GM19035 (cell line): ENCODE measurements around the gene PRKRA.
"Not testable (repeated sequence)": the region's sequence is repeated elsewhere in the genome, so short reads cannot be mapped to it uniquely, and the experiment has no call there.

Experiments
- ATAC-seq: cut with Tn5 transposase; IDR thresholded peaks from one replicate; pipeline ENCODE4 v1.9.1; 2021; ENCODE audit not compliant: unreplicated experiment

Gene PRKRA

DNA sequence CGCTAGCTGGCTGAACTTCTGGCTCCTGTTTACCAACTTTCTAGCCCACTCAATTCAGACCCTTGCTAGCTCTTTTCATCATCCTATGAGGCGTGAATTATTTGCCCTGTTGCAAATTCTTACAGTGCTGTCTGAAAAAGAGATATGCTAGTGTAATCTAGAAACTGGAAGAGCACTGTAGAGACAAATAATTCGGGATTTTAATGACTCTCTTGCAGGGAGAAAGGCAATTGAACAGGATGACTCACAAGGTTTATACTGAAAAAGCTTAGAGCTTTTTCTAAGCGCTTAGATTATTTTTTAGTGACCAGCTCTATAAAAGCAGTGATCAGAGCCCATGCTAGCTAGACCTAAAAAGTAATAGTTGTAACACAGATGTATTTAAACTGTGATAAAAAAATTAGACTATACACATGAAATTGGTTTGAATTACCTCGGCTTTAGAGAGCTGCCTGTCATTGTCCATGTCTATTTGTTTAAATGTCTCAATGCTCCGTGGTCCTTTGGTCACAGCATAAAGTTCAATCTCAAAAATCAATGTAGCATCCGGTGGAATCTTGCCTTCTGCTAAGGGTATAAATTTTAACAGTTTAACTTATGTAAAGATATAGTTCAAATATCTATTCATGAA lies 18.4 kb upstream of the PRKRA start:
- ATAC-seq = no peak

DNA sequence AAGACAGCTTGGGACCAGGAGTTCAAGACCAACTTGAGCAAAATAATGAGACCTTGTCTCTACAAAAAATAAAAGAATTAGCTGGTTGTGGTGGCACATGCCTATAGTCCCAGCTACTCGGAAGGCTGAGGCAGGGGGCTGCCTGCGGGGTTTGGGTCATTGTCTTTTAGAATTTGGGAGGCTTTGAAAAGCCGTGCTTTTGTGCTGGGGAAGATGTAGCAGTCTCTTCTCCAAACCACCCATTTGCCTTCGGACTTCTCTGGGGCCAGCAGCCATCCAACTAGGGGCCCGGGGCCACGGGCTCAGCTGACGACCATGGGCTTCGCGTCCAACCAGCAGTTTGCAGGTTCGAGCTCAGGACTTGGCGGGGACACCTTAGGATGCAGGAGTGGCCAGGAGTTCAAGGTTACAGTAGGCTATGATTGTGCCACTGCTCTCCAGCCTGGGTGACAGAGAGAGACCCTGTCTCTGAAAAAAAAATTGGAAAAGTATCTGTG lies 6.5 kb upstream of the PRKRA start:
- ATAC-seq = no peak

DNA sequence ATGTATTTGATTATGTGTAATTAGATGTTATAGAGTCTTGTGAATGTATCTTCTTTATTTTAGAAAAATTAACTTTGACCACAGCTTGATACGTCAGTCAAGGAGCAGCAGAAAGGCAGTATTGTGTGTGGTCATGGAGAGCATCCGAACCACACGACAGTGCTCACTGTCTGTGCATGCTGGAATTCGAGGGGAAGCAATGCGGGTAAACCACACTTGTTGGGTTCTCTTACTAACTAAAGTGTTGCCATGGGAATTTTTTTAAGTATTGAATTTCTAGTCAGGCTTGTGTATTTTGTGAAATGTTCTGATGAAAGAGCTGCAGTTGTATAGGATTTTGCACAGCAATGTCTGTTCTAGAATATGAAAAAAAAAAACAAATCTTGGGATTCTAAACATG lies 5.0 kb upstream of the PRKRA start:
- ATAC-seq = no peak

DNA sequence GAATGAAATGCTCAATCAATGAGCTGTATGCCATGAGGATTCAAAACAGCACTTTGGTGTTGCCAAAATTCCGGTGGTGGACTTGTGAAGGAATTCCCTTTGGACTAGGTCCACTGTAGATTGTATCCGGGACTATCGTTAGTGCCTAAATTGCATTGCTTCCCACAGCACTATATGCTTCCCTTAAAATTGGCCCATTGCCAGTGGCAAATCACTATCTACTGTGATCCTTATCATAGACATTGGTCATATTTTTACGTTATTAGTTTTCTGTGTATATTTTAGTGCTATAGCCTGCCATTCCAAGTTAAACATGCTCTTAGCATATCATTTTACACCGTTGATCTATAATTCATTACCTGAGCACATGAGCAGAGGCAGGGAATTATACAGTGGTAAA lies 1.9 kb upstream of the PRKRA start:
- ATAC-seq = no peak

DNA sequence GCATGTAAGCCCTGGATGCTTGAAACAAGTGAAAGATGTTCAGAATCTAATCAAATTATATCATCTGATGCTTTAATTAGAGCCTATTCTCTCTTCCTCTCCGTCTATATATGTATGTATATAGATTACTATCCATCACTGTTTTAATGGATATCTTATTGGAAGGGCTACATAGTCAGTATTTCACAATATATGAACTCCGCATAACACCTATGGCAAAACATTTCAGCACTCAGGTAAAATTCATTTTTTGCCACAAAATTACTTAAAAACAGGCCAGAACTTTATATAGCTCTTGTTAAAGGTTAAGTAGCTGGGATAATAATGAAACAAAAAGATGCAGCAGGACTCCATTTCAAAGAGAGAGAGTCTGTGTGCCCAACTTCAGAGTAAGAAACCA lies 1.4 kb upstream of the PRKRA start:
- no peak for ATAC-seq

DNA sequence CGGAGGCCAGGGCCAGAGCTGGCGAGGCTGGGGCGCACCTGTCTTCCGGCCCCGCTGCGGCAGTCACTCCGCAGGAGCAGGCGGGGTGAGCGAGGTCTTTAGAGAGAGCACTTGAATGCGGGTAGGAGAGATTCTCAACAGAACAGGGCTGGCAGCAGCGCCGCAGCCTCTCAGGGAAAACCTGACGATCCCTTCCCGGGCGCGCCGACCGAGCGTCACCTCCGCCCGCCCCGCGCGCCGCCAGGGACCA lies 526 bp downstream of the PRKRA start:
- ATAC-seq = peak; percentile 55

DNA sequence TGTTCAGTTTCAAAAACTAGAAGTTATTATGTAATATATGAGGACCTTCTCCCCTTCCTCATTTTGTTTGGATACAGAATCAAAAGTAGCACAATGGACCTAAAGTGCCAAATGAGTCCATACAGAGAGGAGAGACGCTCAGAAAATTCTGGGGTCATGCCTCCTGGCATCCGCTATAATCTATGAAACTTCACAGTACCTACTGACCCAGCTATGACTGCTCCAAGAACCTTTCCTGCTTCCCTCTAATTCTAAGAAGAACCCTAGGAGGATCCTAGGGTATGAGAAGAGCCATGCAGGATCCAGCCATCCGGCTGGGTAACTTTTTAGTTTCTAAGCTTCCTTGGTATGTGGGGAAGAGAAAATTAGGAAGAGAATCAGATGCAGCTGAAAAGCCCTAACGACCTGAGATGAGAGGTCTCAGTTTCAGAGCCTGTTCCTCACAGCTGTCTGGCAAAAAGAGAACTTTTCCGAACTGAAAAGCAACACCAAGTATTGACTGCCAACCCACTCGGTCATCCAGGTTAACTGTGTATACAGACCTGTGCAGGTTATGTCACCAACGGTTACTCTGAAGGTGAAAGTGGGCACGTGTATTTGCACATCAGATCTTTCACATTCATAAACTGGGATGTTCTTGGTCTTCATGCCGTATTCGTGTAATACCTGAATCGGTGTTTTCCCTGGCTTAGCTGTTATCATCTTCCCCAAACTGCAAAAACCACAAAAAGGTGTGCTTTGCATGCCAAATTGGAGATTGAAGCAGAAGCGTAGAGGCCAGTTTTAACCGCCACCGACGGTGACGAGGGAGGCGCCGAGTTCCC lies 1.1 kb downstream of the PRKRA start:
- no peak for ATAC-seq

DNA sequence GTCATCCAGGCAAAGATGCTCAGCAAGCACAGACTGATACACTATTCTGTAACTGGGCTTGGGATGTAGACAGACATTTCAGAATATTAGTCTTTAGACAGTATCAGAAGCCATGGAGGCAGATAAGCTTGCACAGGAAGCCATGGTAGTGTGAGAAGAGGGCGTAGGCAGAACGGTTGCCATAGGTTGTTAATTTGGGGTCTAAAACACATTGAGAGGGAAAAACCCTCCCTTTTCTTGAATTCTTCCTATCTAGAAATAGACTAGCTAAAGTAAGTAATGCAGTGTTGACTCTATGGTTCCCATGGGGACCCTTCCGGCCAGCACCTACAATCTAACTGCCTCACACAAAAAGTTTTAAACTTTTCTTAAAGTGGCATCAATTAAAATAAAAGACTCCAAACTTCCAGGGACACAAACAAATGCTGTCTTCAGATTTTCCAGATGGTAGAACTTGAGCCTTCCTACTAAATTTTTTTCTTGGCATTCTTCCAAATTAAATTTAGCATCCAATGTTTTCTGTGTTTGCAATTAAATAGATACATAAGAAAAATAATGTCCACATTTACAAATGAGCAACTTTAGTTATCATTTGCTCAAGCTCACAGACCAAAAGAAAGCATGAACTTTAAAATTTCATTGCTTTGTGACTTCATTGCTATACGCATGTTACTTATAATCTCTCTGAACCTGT lies 1.9 kb downstream of the PRKRA start:
- no peak for ATAC-seq

DNA sequence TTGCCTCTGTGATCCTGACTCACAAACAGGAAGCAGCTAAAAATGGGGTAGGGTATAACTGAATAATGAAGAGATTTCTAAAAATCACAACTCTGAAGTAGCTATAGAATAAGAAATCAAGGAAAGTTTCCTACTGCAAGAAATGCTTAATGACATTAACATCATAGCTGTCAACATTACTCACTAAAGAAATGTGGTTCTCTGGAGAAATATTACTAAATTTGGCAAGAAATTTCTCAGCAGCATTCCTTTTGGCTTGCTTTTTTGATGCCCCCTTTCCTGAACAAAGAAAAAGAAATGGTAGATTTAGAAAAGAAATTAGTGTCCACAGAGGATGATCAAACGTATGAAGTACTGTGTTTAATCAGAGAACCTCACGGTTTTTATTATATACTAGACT lies 9.5 kb downstream of the PRKRA start:
- no peak for ATAC-seq

DNA sequence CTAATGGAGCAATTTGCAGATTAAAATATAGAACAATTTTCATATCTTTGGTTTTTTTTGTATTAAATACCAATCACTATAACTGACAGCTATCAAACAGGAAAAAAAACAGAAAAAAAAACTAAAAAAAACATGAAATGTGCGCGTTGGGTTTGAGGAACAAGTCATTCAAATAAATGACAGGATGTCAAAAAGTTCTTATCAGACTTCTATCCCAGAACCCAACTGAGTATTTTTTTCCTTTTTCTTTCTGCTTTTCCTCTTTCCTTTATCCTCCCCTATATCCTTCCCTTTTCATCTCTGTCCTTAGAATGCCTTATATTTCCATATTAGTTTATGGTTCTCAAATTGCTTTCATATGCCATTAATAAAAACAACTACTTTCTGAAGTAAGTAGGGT lies 14.3 kb downstream of the PRKRA start:
- no peak for ATAC-seq

DNA sequence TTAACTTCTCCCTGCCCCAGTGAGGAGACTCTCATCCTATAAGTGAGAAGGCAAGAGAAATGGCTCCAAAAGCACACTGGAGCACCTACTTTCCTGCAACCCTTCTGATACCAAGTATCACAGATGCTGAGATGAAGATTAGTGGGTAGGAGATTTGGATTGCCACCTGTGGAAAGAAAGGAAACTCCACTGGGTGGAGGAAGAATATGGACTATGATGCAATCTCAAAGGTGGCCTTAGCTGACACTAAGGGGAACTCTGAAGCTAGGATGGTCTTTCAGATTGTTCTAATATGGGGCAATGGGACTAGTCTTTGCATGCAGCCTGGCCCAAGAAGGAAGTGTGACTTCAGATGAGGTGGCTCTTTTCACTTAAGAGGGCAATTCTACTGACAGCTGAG lies 21.6 kb downstream of the PRKRA start:
- ATAC-seq = no peak

DNA sequence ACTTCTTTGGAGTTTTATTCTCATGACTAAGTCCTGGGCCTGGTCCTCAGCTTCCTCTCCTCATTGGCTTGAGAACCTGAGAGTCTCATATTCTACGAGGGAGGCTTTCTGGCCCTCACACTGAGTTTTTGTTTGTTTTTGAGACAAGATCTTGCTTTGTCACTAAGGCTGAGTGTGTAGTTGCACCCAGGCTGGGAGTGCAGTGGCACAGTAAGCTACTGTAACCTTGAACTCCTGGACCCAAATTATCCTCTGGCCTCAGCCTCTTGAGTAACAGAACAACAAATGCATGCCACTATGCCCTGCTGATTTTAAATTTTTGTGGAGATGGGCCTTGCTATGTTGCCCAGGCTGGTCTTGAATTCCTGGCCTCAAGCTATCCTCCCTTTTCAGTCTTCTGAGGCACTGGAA lies 22.6 kb downstream of the PRKRA start:
- ATAC-seq = no peak

DNA sequence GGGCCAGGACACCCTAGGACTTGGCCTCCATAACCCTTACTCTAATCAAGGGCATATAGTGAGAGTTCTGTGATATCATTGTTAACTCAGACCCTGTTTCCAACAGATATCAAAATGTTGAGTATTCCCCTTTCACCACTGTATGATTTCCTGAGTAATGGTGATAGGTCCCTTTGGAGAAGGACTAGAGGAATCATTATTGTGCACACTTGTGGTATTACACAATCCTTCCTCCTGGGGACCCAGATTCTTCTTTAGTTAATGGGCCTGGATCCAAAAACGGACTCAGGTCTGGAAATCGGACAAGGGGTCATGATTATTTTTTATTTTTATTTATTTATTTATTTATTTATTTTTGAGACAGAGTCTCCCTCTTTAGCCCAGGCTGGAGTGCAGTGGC lies 23.5 kb downstream of the PRKRA start:
- no peak for ATAC-seq

DNA sequence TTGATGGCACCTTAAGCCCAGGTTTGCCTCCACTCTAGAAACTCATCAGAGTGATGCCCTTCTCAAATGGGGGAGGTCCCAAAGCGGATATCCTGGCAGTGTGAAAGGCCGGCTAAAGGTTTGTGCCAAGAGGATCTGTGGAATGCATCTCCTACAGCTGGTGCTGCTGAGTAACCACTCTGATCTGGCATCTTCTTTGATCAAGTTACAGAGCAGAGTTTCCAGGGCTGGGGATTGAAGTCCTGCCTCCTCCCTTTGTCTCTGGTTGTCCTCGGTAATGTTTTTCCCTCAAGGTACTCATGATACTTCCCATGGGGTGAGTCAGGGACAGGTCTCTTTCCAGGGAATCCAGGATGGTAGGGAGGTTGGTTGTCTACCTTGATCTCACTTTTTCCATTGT lies 24.6 kb downstream of the PRKRA start:
- ATAC-seq = no peak

DNA sequence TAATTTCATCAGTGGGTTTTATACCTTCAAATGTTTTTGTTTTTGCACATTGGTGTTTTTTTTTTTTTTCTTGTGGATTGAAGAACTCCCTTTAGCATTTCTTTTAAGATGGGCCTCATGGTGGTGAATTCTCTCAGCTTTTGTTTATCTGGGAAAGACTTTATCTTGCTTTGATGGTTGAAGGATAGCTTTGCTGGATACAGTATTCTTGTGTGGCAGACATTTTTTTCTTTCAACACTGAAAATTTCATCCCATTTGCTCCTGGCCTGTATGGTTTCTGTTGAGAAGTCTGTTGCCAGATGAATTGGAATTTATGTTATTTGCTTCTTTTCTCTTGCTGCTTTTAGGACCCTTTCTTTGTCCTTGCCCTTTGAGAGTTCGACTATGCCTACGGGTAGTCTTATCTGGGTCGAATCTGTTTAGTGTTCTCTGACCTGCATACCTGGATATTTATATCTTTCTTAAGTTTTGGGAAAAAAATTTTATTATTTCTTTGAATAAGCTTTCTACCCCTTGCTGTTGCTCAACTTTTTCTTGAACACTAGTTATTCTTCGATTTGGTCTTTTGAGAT lies 25.6 kb downstream of the PRKRA start:
- ATAC-seq = no peak

DNA sequence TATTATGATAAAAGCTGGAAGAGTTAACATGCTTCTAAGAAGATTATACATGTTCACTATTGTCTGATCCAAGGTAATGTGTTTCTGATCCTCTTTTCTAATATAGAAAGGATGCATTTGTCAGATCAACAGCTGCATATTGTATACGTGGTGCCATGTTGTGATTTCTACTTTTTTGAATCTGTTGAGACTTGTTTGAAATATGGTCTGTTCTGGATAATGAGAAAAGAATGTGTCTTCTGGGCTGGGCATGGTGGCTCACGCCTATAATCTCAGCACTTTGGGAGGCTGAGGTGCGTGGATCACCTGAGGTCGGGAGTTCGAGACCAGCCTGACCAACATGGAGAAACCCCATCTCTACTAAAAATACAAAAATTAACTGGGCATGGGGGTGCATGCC lies 27.2 kb downstream of the PRKRA start:
- ATAC-seq = not testable (repeated sequence)

DNA sequence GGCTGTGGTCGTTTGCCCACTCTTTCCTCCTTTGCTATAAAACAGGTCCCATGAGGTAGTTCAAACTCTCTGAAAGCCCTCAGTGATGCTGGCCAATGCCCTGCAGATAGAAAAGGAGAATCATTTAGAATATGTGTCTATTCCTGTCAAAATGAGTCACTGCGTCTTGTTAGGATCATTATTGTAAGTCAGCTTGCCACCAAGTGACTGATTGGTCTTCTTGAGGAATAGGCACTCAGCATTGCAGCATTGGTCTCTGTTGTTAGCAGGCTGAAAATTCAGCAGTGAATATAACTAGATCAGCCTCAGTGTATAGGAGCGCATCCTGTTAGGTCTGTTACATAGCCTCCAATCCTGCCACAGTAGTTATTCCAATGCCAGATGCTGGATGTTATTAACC lies 28.9 kb downstream of the PRKRA start:
- no peak for ATAC-seq

DNA sequence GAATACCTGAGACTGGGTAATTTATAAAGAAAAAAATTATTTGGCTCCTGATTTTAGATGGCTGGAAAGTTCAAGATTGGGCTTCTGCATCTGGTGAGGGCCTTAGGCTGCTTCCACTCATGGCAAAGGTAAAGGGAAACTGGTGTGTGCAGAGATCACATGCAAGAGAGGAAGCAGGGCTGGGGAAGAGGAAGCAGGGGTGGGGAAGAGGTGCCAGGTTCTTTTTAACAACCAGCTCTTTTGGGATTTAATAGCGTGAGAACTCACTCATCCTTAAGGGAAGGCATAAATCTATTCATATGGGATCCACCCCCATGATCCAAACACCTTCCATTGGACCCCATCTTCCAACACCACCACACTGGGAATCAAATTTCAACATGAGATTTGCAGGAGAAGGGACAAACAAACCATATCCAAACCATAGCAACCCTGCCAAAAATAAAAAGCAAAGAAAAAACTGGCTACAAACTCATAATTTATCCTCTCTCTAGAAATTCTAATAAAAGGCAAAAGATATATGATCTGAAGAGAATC lies 30.4 kb downstream of the PRKRA start:
- ATAC-seq = no peak

DNA sequence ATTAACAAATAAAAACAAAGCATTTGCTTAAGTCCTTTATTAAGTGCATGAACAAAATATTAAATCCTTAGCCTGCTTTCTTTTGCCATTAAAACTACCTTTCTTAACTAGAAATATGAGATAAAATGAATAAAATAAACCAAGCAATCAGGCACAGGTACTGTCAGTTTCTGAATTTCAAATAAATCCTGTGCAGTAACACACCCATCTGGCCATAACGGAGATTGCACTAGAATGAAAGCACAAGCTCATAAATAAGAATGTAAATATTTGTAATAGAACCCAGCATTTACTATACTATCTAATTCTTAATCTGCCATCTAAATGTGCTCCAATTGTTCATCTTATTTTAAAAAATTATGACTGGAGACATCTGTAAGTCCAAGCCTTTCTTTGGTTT lies 31.9 kb downstream of the PRKRA start:
- ATAC-seq = no peak

DNA sequence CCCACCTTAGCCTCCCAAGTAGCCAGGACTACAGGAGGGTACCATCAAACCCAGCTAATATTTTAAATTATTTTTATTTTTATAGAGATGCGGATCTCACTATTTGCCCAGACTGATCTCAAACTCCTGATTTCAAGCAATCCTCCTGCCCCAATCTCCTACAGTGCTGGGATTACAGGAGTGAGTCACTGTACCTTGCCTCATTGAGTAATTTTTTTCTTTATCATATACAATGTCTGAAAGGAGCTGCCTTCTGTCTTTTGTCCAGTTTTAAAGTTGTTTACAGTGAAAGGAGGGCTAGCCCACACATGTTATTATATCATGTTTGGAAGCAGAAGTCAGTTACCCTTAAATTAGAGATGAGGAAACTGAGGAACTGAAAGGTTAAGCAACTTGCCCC lies 32.5 kb downstream of the PRKRA start:
- no peak for ATAC-seq

DNA sequence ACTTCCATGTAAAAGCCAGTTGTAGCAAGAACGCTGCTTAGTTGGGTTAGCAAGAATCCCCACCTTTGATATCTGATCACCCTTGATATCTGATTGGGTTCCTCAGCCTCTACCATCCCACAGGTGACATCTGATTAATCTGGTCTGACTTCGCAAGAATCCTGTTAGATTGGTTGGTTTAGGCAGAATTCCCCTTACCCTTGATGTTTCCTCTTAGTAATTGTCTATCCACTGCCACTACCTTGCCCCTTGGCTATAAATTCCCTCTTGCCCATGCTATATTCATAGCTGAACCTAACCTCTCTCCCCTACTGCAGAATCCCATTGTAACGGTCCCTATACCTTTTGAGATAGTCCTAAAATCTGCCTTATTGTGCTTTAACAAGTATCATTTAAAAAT lies 33.1 kb downstream of the PRKRA start:
- ATAC-seq = no peak

DNA sequence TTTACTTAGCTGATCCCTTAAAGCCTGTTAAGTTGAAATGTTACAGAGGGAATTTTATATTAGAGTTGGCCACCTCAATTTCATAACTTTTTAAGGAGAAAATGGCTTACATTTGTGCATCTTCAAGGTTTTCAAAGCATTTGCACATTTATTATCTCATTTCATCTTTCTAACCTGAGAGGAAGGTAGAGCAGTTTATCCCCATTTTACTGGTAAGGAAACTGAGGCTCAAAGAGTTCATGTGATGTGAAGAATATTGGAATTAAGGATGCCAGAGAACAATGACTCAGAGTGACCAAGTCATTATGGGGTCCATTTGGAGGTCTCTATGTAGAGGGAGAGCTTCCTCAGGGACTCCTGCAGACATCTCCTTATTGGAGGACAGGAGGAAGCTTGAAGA lies 35.0 kb downstream of the PRKRA start:
- ATAC-seq = no peak
